NCI-H187 (cell line): ENCODE results near the gene TLE2.
"Not testable (repeated sequence)": the region's sequence is repeated elsewhere in the genome, so short reads cannot be mapped to it uniquely, and the experiment has no call there.

Experiments
- DNase-seq, 2 experiments: peaks; one replicate each; lab custom pipeline; 2025; lab: John Stamatoyannopoulos, UW

The TLE2 gene

GRCh38 chr19:3012621-3013262 is 16.3 kb downstream of the TLE2 start:
- no peak for DNase-seq

DNA sequence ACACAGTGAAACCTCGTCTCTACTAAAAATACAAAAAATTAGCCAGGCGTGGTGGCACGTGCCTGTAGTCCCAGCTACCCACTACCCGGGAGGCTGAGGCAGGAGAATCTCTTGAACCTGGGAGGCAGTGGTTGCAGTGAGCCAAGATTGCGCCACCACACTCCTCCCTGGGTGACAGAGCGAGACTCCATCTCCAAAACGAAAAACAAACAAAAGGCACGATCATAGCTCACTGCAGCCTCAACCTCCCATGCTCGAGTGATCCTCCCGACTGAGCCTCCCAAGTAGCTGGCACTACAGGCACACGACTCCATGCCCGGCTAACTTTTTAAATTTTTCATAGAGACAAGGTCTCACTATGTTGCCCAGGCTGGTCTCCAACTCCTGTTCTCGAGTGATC is 17.0 kb downstream of the TLE2 start:
- DNase-seq: not testable (repeated sequence)

DNA sequence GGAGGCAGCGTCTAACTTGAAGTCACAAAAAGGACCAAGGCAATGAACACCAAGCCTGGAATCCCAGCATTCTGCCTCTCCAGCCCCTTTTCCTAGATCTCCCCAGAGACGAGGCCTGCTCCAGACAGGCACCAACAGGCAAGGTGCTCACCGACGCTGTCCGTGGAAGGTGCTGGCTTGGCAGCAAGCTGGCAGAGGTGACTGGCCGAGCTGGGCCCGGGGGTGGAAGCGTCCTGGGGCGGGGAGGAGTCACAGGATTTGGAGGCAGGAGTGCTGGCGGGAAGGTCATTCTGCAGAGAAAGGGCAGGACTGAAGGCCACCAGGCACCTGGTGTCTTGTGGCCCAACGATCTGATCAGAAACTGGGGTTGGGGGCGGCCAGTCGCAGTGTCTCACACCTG is 18.2 kb downstream of the TLE2 start:
- no peak for DNase-seq

- DNase-seq: no peak
These were observed 20.1 kb downstream of the TLE2 start for GRCh38 chr19:3008994-3009393.

- DNase-seq: no peak
These were observed 21.1 kb downstream of the TLE2 start for GRCh38 chr19:3007975-3008374.

DNA sequence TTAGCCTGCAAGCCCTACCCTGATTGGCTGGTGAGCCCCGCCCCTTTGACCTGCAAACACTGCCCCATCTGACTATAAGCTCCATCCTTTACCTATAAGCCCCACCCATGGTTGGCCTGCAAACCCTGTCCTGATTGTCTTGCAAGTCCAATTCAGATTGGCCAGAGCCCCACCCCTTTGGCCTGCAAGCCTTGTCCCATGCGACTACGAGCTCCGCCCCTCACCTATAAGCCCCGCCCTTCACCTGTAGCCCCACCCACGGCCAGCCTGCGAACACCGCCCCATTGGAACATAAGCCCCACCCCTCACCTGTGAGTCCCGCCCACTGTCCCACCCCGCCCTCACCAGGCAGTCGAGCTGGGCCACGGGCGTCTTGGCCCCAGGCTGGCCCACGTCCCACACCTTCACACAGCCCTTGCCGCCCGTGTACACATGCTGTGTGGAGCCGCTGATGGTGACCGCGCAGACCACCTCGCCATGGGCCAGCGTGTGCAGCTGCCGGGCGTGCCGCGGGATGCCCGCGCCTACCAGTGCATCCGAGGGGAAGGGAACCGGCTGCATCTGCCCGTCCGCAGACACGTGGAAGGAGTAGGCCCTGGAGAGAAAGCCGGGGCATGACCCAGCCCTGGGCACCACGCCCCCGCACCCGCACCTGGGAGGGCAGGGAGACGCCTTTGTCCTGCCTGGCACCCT is 22.9 kb downstream of the TLE2 start:
- no peak for DNase-seq

DNA sequence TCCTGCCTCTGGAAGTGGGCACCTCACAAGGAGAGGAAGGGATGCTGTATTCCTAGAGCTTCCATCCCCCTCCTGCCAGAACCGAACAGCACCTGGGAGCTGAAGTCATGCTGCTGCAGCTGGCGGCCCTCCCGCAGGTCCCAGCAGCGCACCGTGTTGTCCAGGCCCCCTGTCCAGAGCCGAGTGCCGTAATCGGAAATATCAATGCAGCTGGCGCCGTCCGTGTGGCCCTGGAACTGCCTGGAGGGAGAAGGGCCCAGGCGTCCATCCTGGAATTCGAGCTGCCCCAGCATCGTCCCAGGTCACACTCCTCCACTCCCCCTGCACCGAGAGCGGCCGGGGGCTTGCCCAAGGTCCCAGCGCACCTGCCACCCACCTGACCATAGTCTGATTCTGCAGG is 23.7 kb downstream of the TLE2 start:
- no peak for DNase-seq

GRCh38 chr19:3004522-3004921 is 24.6 kb downstream of the TLE2 start:
- no peak for DNase-seq

GRCh38 chr19:3003046-3003445 is 26.0 kb downstream of the TLE2 start:
- DNase-seq: no peak

DNA sequence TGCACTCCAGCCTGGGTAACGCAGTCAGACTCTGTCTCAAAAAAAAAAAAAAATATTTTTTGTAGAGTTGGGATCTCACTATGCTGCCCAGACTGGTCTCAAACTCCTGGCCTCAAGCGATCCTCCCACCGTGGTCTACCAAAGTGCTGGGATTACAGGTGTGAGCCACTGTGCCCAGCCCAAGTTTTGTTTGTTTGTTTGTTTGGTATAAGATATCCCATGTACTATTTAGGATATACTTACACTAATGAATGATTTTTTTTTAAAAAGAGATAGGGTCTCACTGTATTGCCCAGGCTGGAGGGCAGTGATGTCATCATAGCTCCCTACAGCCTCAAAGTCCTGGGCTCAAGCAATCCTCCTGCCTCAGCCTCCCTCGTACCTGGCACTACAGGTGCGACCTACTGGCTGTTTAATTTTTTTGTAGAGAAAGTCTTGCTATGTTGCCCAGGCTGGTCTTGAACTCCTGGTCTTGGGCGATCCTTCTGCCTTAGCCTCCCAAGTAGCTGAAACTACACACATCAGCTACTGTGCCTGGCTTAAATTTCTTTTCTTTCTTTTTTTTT is 27.8 kb downstream of the TLE2 start:
- no peak for DNase-seq

- no peak for DNase-seq
These were observed 30.4 kb downstream of the TLE2 start for GRCh38 chr19:2998642-2999041.

DNA sequence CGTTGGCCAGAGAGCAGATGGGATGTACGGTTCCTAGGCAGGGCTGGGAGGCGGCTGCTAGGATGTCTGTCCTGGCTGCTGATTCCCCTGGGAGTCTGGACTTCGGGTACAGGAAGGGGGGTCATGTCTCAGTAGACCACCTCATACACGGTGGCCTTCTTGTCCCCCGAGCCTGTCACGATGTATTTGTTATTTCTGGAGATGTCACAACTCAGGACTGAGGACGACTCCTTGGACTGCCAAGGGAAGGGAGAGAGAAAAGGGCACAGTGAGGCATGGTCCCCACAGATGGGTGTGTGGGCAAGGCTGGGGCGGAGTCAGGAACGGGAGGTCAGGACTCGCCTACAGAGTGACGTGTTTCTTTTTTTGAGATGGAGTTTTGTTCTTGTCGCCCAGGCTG is 31.4 kb downstream of the TLE2 start:
- no peak for DNase-seq

GRCh38 chr19:2994588-2995131 is 34.4 kb downstream of the TLE2 start:
- no peak for DNase-seq

DNA sequence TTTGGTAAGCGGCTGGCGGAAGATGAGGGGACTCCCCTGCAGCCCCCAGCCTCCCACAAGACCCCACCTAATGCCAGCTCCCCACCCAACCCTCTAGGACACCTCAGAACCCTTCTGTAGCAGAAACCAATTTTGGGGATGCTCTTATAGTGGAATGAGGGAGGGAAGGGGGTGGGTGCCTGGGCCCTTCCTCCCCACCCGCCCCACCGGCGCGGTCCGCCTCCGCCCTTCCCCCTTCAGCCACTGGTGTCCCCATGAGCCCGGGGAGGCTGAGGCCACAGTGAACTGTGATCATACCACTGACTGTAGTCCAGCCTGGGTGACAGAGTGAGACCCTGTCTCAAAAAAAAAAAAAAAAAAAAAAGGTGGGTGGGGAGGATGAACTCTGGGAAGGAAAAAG is 35.5 kb downstream of the TLE2 start:
- DNase-seq: no peak

GRCh38 chr19:2992958-2993357 is 36.1 kb downstream of the TLE2 start:
- DNase-seq: peak in 1 of 2 experiments; percentile 21

DNA sequence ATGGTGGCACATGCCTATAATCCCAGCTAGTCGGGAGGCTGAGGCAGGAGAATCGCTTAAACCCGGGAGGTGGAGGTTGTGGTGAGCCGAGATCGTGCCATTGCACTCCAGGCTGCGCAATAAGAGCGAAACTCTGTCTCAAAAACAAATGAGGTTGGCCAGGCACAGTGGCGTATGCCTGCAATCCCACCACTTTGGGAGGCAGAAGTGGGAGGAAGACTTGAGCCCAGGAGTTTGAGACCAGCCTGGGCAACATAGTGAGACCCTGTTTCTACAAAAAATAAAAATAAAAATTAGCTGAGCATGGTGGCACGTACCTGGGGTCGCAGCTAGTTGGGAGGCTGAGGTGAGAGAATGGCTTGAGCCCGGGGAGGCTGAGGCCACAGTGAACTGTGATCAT is 36.7 kb downstream of the TLE2 start:
- not testable (repeated sequence) for DNase-seq

DNA sequence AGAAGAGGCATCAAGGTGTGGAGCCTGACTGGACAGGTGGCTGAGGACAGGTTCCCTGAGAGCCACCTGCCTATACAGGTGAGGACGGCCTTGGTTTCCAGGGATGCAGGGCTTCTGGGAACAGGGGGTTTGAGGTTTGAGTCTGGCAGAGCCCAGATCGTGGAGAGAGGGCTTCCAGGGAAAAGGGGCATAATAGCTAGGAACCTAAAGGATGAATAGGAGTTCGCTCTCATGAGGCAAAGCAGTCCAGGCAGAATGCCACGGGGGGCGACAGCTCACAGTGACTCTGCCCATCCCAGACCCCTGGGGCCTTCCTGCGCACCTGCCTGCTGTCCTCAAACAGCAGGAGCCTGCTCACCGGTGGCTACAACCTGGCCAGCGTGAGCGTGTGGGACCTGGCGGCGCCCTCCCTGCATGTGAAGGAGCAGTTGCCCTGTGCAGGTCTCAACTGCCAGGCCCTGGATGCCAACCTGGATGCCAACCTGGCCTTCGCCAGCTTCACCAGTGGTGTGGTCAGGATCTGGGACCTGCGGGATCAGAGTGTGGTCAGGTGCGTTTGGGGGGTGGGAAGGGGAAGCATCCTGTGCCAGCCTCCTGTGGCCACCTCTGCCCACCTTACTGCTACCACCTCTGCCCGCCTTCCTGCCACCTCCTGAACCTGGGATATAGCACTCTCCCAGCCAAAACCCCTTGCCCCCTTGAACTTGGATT is 39.7 kb downstream of the TLE2 start:
- DNase-seq: no peak

DNA sequence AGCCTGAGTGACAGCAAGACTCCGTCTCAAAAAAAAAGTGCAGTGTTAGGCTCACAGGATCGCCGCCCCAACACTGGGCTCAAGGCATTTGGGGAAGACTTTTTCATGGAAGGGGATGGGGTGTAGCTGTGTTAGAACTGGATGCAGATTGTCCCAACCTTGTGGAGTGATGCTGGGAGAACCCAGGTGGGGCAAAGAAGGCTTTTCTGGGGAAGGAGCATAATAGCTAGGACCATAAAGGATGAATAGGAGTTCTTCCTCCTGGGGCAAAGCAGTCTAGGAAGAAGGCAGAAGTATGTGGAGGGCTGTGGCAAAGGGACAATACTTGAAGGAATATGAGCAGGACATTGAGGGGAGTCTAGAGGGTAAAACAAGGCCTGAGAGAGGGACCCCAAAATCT is 40.5 kb downstream of the TLE2 start:
- DNase-seq: no peak

DNA sequence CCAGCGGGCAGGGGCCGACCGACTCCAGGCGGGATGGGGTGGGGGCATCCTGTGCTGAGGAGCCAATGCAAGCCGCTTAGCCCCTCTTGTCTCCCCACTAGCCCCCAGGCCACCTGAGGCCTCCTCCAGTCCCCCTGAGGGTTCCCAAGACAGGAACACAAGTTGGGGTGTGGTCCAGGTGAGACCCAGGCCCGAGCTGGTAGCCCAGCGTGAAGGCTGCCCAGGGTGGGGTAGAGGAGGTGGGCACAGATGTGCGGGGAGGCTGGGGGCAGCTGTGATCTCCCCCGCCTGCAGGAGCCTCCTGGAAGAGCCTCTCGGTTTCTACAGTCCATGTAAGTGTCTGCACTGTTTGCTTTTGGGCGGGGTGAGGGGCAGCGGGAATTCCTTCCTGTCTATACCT is 41.3 kb downstream of the TLE2 start:
- no peak for DNase-seq

GRCh38 chr19:2986951-2987524 is 42.0 kb downstream of the TLE2 start:
- DNase-seq: no peak

DNA sequence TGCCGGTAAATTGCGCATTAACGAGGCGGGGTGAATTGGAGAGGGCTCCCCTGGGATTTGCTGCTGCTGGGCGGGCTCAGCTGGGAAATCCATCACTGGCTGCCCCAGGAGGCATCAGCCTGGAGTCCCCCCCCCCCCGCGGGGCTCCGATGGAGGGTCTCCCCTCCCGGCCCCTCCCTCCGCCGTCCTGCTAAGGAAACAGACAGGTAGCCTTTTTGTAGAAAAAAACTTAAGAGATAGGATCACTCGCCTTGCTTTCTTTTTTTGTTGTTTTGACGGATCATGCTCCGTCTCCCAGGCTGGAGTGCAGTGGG is 44.9 kb downstream of the TLE2 start:
- no peak for DNase-seq
